ENCODE data around the gene DDX60.
"Not testable (repeated sequence)": the region's sequence is repeated elsewhere in the genome, so short reads cannot be mapped to it uniquely, and the experiment has no call there.

Gene DDX60

GRCh38 chr4:168303430-168303829, 15.1 kb downstream of the DDX60 start:
- DNase-seq (ENCODE audit: low read depth), result not testable (repeated sequence)

- no peak for DNase-seq (ENCODE audit: low read depth)
Observed at GRCh38 chr4:168293386-168293975, 25.1 kb downstream of the DDX60 start.

- no peak for DNase-seq (ENCODE audit: low read depth)
Observed at GRCh38 chr4:168291242-168291641, 27.3 kb downstream of the DDX60 start.

- not testable (repeated sequence) for DNase-seq (ENCODE audit: low read depth)
Observed at GRCh38 chr4:168285850-168286249, 32.7 kb downstream of the DDX60 start.

- no peak for DNase-seq (ENCODE audit: low read depth)
Observed at GRCh38 chr4:168279556-168279955, 39.0 kb downstream of the DDX60 start.

GRCh38 chr4:168275836-168276235, 42.7 kb downstream of the DDX60 start:
- no peak for DNase-seq (ENCODE audit: low read depth)

- DNase-seq (ENCODE audit: low read depth), result no peak
Observed at GRCh38 chr4:168274871-168275270, 43.7 kb downstream of the DDX60 start.

- DNase-seq (ENCODE audit: low read depth), result no peak
Observed at GRCh38 chr4:168273838-168274237, 44.7 kb downstream of the DDX60 start.

GRCh38 chr4:168272488-168272887, 46.1 kb downstream of the DDX60 start:
- no peak for DNase-seq (ENCODE audit: low read depth)

GRCh38 chr4:168269896-168270295, 48.7 kb downstream of the DDX60 start:
- DNase-seq (ENCODE audit: low read depth), result no peak

GRCh38 chr4:168265327-168265726, 53.2 kb downstream of the DDX60 start:
- DNase-seq (ENCODE audit: low read depth), result no peak

- no peak for DNase-seq (ENCODE audit: low read depth)
Observed at GRCh38 chr4:168264903-168265302, 53.6 kb downstream of the DDX60 start.

- DNase-seq (ENCODE audit: low read depth), result no peak
Observed at GRCh38 chr4:168263039-168263438, 55.5 kb downstream of the DDX60 start.

GRCh38 chr4:168259096-168259495, 59.5 kb downstream of the DDX60 start:
- DNase-seq (ENCODE audit: low read depth), result no peak

- no peak for DNase-seq (ENCODE audit: low read depth)
Observed at GRCh38 chr4:168257768-168258167, 60.8 kb downstream of the DDX60 start.

- DNase-seq (ENCODE audit: low read depth), result no peak
Observed at GRCh38 chr4:168248176-168248710, 70.3 kb downstream of the DDX60 start.

- no peak for DNase-seq (ENCODE audit: low read depth)
Observed at GRCh38 chr4:168247603-168248002, 70.9 kb downstream of the DDX60 start.

- DNase-seq (ENCODE audit: low read depth), result no peak
Observed at GRCh38 chr4:168241953-168242352, 76.6 kb downstream of the DDX60 start.

- DNase-seq (ENCODE audit: low read depth), result no peak
Observed at GRCh38 chr4:168240821-168241220, 77.7 kb downstream of the DDX60 start.

- no peak for DNase-seq (ENCODE audit: low read depth)
Observed at GRCh38 chr4:168221301-168221700, 97.3 kb downstream of the DDX60 start.

GRCh38 chr4:168220893-168221292, 97.7 kb downstream of the DDX60 start:
- DNase-seq (ENCODE audit: low read depth), result no peak

GRCh38 chr4:168218645-168219044, 99.9 kb downstream of the DDX60 start:
- no peak for DNase-seq (ENCODE audit: low read depth)

- DNase-seq (ENCODE audit: low read depth), result not testable (repeated sequence)
Observed at GRCh38 chr4:168213511-168213910, 105.0 kb downstream of the DDX60 start.

- DNase-seq (ENCODE audit: low read depth), result no peak
Observed at GRCh38 chr4:168212656-168213055, 105.9 kb downstream of the DDX60 start.

Measured in activated T-helper 9 cell treated with anti-CD3 and anti-CD28 coated beads, Interleukin-2, amount 50 U/mL, for 16 hours (primary cell).